ENCODE results near the gene NR2C2. TPM values are rescaled to one million over a fixed set of nuclear protein-coding genes. Genes with fewer than 3 reads are reported as not detected.

The NR2C2 gene
- total RNA-seq, 1 donor = 26.3 TPM

- no peak for TF ChIP-seq CTCF (IDR thresholded peaks at IDR 0.05; ENCODE audit: insufficient read depth, low read depth, low read length)
- H3K4me3 ChIP-seq (ENCODE audit: low read depth, low read length) = no peak overlapping the region
- DNase-seq (ENCODE audit: low read depth) = peak; percentile 11
Observed at GRCh38 chr3:14957925-14958324, 10.5 kb downstream of the NR2C2 start.

GRCh38 chr3:14959359-14959943, 12.1 kb downstream of the NR2C2 start:
- no peak for TF ChIP-seq CTCF (IDR thresholded peaks at IDR 0.05; ENCODE audit: insufficient read depth, low read depth, low read length)
- DNase-seq (ENCODE audit: low read depth) = no peak

GRCh38 chr3:14962762-14963161, 15.4 kb downstream of the NR2C2 start:
- TF ChIP-seq CTCF (IDR thresholded peaks at IDR 0.05; ENCODE audit: insufficient read depth, low read depth, low read length) = no peak
- no peak for DNase-seq (ENCODE audit: low read depth)

More at GRCh38 chr3:14959359-14959943, 12.1 kb downstream of the NR2C2 start:
- H3K4me3 ChIP-seq (ENCODE audit: low read depth, low read length) = no peak overlapping the region

GRCh38 chr3:14967285-14967684, 19.9 kb downstream of the NR2C2 start:
- DNase-seq (ENCODE audit: low read depth) = no peak
- TF ChIP-seq CTCF (IDR thresholded peaks at IDR 0.05; ENCODE audit: insufficient read depth, low read depth, low read length) = no peak

More at GRCh38 chr3:14962762-14963161, 15.4 kb downstream of the NR2C2 start:
- no peak overlapping the region for H3K4me3 ChIP-seq (ENCODE audit: low read depth, low read length)

GRCh38 chr3:14969671-14970070, 22.3 kb downstream of the NR2C2 start:
- DNase-seq (ENCODE audit: low read depth) = no peak
- no peak for TF ChIP-seq CTCF (IDR thresholded peaks at IDR 0.05; ENCODE audit: insufficient read depth, low read depth, low read length)
- H3K4me3 ChIP-seq (ENCODE audit: low read depth, low read length) = no peak overlapping the region

More at GRCh38 chr3:14967285-14967684, 19.9 kb downstream of the NR2C2 start:
- no peak overlapping the region for H3K4me3 ChIP-seq (ENCODE audit: low read depth, low read length)

- DNase-seq (ENCODE audit: low read depth) = no peak
- no peak for TF ChIP-seq CTCF (IDR thresholded peaks at IDR 0.05; ENCODE audit: insufficient read depth, low read depth, low read length)
- H3K4me3 ChIP-seq (ENCODE audit: low read depth, low read length) = no peak overlapping the region
Observed at GRCh38 chr3:14976317-14976716, 28.9 kb downstream of the NR2C2 start.

- TF ChIP-seq CTCF (IDR thresholded peaks at IDR 0.05; ENCODE audit: insufficient read depth, low read depth, low read length) = no peak
- DNase-seq (ENCODE audit: low read depth) = no peak
- H3K4me3 ChIP-seq (ENCODE audit: low read depth, low read length) = no peak overlapping the region
Observed at GRCh38 chr3:14980689-14981088, 33.3 kb downstream of the NR2C2 start.

Data from fibroblast of villous mesenchyme (primary cell).